GM12875 (cell line): Measurements from ENCODE around the gene ANKEF1.

Experiments used
- H3K4me3 ChIP-seq: one replicate; pipeline ENCODE4 v1.5.1; 2011; ENCODE audit warnings: low read depth, low read length, control low read depth
- TF ChIP-seq, protein P1 (sequence below): IDR thresholded peaks from 2 replicates; pipeline ENCODE4 v1.5.1; 2011; ENCODE audit warnings: low read depth, mild to moderate bottlenecking, control low read depth, inconsistent platforms, low read length, moderate library complexity, borderline replicate concordance; ENCODE audit not compliant: insufficient read depth

The ANKEF1 gene

DNA sequence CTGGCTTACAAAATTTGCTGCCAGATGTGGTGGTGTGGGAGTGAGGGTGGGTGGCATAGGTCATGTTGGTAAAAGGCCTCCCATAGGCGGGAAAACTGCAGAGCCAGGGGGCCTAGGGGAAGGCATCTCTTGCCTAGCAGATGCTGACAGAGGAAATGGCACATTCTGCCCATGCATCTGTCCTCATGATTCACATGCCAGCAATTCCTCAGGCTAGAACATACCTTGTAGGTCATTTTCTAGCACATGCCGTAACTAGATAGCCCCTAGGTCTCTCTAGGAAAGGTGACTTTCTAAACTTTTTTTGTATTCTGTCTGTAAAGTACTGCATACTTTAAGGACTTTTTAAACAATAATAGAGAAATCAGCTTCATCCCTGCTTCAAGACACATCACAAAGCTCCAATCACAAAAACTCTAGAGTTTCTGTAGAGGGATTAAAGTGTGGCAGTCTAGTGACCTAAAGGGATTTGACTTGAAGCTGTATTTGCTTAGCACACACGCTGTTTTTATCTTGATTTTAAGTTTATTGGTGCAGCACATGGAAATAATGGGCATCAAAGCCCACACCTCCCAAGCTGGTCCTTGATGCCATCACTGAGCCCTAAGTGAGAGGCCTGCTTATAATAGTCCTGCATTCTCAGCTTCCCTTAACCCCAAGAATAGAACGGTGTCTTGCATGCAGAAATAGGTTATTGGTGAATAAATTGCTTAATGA is 55.2 kb downstream of the ANKEF1 start:
- TF ChIP-seq, protein P1, sequence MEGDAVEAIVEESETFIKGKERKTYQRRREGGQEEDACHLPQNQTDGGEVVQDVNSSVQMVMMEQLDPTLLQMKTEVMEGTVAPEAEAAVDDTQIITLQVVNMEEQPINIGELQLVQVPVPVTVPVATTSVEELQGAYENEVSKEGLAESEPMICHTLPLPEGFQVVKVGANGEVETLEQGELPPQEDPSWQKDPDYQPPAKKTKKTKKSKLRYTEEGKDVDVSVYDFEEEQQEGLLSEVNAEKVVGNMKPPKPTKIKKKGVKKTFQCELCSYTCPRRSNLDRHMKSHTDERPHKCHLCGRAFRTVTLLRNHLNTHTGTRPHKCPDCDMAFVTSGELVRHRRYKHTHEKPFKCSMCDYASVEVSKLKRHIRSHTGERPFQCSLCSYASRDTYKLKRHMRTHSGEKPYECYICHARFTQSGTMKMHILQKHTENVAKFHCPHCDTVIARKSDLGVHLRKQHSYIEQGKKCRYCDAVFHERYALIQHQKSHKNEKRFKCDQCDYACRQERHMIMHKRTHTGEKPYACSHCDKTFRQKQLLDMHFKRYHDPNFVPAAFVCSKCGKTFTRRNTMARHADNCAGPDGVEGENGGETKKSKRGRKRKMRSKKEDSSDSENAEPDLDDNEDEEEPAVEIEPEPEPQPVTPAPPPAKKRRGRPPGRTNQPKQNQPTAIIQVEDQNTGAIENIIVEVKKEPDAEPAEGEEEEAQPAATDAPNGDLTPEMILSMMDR, result no peak

DNA sequence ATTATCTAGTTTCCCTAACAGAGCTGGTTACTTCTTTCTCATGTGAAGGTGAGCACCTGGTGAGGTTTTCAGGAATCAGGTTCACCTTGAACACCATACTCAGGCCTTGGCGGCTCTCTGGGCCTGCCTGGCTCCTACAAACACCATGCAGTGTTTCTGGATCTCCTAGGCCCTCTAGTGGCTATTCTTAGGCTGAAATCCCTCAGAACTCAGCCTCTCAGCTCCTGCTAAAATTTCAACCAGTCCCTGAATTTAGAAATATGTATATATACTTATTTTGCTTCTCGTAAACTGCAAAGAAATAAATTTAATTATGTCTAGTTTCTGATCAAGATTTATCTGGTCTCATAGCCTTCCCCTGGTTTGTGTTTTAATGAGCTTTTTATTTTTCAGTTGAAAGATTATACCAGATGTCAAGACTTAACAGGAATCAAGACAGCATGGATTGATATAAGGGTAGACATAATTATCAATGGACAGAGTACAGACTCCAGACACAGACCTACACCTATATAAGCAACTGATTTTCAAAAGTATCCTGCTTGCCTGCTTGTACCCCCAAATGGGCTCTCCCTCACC is 55.9 kb downstream of the ANKEF1 start:
- H3K4me3 ChIP-seq, result no peak overlapping the region
- TF ChIP-seq, protein P1, result peak; percentile 64; the same call in 1 of the 2 replicates

More for the DNA sequence above, 55.2 kb downstream of the ANKEF1 start:
- H3K4me3 ChIP-seq, result no peak overlapping the region

DNA sequence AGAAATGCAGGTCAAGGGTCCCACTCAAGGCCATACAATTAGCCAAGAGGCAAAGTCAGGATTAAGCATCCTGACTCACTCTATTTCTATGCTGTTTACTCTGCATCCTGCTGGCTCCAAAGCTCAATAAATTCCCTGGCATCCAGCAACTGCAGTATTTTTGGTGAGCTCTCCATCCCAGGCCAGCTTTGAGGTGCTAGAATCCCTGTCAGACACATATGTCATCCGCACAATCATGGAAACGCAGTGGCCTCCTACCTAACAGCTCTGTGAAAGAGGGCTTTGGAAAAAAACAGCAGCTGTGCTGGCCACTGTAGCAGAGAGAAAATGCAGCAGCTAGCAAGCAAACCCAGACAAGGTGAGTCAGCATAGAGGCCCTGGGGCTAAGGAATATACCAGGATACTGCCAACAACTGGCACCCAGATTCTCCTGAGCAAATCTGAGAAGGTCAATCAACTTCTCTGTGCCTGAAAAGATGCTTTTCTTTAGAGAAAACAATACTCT is 58.4 kb downstream of the ANKEF1 start:
- TF ChIP-seq, protein P1, result no peak
- no peak overlapping the region for H3K4me3 ChIP-seq

DNA sequence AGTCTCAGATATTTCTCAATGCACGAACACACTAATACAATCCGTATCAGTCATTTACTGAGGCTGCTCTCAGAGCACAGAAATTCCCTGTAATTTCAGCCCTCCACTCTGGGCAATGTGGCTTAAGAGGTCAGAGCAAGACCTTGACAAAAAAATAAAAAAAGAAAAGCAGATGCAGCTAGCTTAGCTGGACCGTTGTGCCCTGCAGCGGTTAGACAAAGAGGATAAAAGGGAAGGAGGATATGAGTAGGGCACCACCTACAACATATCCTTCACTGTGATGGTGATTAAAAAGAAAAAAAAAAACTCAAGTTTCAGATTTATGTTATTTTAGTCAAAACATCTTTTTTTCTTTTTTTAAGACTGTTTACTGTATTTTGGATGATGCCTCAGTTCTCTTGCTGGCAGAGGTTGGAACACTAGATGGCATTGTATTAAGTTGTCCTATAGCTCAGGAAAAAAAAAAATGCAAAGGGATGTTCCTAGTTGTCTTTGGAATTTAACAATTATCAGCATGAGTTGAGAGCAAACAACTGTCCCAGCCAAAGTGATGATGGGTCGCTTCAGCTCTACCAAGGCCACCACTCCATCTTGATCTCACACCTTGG is 59.9 kb downstream of the ANKEF1 start:
- H3K4me3 ChIP-seq, result no peak overlapping the region
- TF ChIP-seq, protein P1, result no peak

DNA sequence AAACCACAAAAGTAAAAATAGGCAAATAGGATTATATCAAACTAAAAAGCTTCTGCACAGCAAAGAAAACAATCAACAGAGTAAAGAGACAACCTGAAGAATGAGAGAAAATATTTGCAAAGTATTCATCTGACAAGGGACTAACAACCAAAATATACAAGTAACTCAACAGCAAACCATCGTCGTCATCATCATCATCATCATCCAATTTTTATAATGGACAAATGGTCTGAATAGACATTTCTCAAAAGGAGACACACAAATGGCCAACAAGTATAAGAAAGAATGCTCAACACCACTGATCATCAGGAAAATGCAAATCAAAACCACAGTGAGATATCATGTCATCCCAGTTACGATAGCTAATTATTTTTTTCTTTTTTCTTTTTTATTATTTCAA is 62.0 kb downstream of the ANKEF1 start:
- TF ChIP-seq, protein P1, result no peak
- no peak overlapping the region for H3K4me3 ChIP-seq

DNA sequence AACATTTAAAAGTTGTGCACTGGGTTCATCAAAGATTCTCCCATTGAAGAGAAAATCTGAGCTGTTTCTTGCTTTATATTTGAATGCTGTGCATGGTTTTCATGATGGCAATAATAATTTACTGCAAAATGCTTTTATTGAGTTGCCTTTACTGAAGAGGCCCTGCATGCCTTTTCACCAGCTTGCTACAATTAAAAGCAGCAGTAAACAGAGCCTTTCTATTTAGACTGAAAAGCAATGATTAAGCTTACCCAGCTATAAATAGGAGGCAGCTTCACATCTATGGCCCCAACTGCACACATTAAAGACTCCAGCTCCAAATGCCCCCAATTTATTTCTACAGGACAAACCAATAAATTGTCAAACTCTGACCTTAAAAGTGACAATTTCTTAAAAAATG is 70.3 kb downstream of the ANKEF1 start:
- TF ChIP-seq, protein P1, result no peak
- no peak overlapping the region for H3K4me3 ChIP-seq
